G401 (cell line): ENCODE results near the gene PCSK6. TPM values are rescaled to one million over a fixed set of nuclear protein-coding genes. Genes with fewer than 3 reads are reported as not detected.

Experiments used
- DNase-seq: peaks from one replicate; pipeline ENCODE4 v3.0.0-alpha.2; 2015; ENCODE audit warnings: low spot score
- in situ Hi-C: cut with HindIII; loops from 2 replicates; pipeline ENCODE4 v1.10.0; 2016; ENCODE audit warnings: low sequenced_read_pairs, mixed read lengths
- total RNA-seq: library from RNA; depleted of rRNA; stranded (reverse); fragments of >200 nt; shearing (Covaris generic); gene quantifications from 2 replicates; pipeline ENCODE4 v1.2.3, GENCODE V29; 2014

Gene PCSK6
- total RNA-seq, 1 experiment from 2014 or later, result 0.37 TPM

GRCh38 chr15:101328001-101328400 lies 161.5 kb downstream of the PCSK6 start:
- in situ Hi-C loops, result no loop called here
- DNase-seq, result no peak

- DNase-seq, result no peak
- in situ Hi-C loops, result no loop called here
These were observed 162.3 kb downstream of the PCSK6 start for GRCh38 chr15:101327147-101327740.

GRCh38 chr15:101326462-101327146 lies 162.9 kb downstream of the PCSK6 start:
- DNase-seq, result no peak
- in situ Hi-C loops, result no loop called here

- in situ Hi-C loops, result no loop called here
- no peak for DNase-seq
These were observed 163.5 kb downstream of the PCSK6 start for GRCh38 chr15:101326026-101326315.

- DNase-seq, result no peak
- in situ Hi-C loops, result no loop called here
These were observed 164.1 kb downstream of the PCSK6 start for GRCh38 chr15:101325263-101326025.

- DNase-seq, result no peak
- in situ Hi-C loops, result no loop called here
These were observed 164.9 kb downstream of the PCSK6 start for GRCh38 chr15:101324524-101325177.

- no peak for DNase-seq
- in situ Hi-C loops, result no loop called here
These were observed 165.5 kb downstream of the PCSK6 start for GRCh38 chr15:101323793-101324523.

- DNase-seq, result no peak
- in situ Hi-C loops, result no loop called here
These were observed 166.5 kb downstream of the PCSK6 start for GRCh38 chr15:101322854-101323477.

GRCh38 chr15:101322016-101322695 lies 167.4 kb downstream of the PCSK6 start:
- no peak for DNase-seq
- in situ Hi-C loops, result no loop called here

- in situ Hi-C loops, result no loop called here
- no peak for DNase-seq
These were observed 168.9 kb downstream of the PCSK6 start for GRCh38 chr15:101320501-101321052.

GRCh38 chr15:101318839-101319238 lies 170.7 kb downstream of the PCSK6 start:
- in situ Hi-C loops, result no loop called here
- no peak for DNase-seq

GRCh38 chr15:101318147-101318819 lies 171.2 kb downstream of the PCSK6 start:
- no peak for DNase-seq
- in situ Hi-C loops, result no loop called here

GRCh38 chr15:101317336-101317872 lies 172.1 kb downstream of the PCSK6 start:
- DNase-seq, result no peak

GRCh38 chr15:101316529-101316928 lies 173.0 kb downstream of the PCSK6 start:
- DNase-seq, result no peak
- in situ Hi-C loops, result no loop called here

More at GRCh38 chr15:101317336-101317872, 172.1 kb downstream of the PCSK6 start:
- in situ Hi-C loops, result no loop called here

- in situ Hi-C loops, result no loop called here
- no peak for DNase-seq
These were observed 173.8 kb downstream of the PCSK6 start for GRCh38 chr15:101315736-101316135.

GRCh38 chr15:101314336-101315125 lies 175.0 kb downstream of the PCSK6 start:
- in situ Hi-C loops, result no loop called here
- no peak for DNase-seq
